Measurements from ENCODE around the gene GPI. TPM values are rescaled to one million over a fixed set of nuclear protein-coding genes. Genes with fewer than 3 reads are reported as not detected.

GPI gene
- total and polyA plus RNA-seq, 2 of the 13 experiments (the other 11 are each of a cell fraction or from before 2014, with no cell fraction given) = 147 to 167 TPM

DNA sequence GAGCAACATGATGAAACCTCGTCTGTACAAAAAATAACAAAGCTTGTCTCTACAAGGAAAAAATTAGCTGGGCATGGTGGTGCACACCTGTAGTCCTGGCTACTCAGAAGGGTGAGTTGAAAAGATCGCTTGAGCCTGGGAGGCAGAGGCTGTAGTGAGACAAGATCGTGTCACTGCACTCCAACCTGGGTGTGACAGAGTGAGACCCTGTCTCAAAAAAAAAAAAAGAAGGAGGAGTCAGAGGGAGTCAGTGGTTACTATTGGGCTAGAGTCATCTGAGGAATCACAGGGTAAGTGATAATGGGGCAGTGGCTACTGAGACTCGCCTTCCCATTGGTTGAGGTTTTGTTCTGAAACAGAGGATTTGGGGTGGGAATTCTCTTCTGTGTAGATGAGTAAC lies 1.9 kb upstream of the GPI start (continued):
- no peak for TF ChIP-seq RARA (CRISPR knock-in tag; IDR thresholded peaks at IDR 0.05)
- TF ChIP-seq, protein P1, sequence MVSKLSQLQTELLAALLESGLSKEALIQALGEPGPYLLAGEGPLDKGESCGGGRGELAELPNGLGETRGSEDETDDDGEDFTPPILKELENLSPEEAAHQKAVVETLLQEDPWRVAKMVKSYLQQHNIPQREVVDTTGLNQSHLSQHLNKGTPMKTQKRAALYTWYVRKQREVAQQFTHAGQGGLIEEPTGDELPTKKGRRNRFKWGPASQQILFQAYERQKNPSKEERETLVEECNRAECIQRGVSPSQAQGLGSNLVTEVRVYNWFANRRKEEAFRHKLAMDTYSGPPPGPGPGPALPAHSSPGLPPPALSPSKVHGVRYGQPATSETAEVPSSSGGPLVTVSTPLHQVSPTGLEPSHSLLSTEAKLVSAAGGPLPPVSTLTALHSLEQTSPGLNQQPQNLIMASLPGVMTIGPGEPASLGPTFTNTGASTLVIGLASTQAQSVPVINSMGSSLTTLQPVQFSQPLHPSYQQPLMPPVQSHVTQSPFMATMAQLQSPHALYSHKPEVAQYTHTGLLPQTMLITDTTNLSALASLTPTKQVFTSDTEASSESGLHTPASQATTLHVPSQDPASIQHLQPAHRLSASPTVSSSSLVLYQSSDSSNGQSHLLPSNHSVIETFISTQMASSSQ (IDR thresholded peaks at IDR 0.05; ENCODE audit: low read depth) = no peak
- TF ChIP-seq, protein P1 (CRISPR knock-in tag; IDR thresholded peaks at IDR 0.05; ENCODE audit: borderline replicate concordance) = 0 out of 2 replicates have a peak, but pooled peaks have one; percentile 30
- TF ChIP-seq TAF1 (CRISPR knock-in tag; IDR thresholded peaks at IDR 0.05) = peak; percentile 24; the same call in 1 of the 2 replicates
- TF ChIP-seq, protein P2, sequence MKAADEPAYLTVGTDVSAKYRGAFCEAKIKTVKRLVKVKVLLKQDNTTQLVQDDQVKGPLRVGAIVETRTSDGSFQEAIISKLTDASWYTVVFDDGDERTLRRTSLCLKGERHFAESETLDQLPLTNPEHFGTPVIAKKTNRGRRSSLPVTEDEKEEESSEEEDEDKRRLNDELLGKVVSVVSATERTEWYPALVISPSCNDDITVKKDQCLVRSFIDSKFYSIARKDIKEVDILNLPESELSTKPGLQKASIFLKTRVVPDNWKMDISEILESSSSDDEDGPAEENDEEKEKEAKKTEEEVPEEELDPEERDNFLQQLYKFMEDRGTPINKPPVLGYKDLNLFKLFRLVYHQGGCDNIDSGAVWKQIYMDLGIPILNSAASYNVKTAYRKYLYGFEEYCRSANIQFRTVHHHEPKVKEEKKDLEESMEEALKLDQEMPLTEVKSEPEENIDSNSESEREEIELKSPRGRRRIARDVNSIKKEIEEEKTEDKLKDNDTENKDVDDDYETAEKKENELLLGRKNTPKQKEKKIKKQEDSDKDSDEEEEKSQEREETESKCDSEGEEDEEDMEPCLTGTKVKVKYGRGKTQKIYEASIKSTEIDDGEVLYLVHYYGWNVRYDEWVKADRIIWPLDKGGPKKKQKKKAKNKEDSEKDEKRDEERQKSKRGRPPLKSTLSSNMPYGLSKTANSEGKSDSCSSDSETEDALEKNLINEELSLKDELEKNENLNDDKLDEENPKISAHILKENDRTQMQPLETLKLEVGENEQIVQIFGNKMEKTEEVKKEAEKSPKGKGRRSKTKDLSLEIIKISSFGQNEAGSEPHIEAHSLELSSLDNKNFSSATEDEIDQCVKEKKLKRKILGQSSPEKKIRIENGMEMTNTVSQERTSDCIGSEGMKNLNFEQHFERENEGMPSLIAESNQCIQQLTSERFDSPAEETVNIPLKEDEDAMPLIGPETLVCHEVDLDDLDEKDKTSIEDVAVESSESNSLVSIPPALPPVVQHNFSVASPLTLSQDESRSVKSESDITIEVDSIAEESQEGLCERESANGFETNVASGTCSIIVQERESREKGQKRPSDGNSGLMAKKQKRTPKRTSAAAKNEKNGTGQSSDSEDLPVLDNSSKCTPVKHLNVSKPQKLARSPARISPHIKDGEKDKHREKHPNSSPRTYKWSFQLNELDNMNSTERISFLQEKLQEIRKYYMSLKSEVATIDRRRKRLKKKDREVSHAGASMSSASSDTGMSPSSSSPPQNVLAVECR (CRISPR knock-in tag; IDR thresholded peaks at IDR 0.05; ENCODE audit: borderline replicate concordance) = 0 out of 2 replicates have a peak, but pooled peaks have one; percentile 5
- TF ChIP-seq HOXA3 (CRISPR knock-in tag; IDR thresholded peaks at IDR 0.05) = no peak
- TF ChIP-seq ZNF652 (CRISPR knock-in tag; IDR thresholded peaks at IDR 0.05; ENCODE audit: borderline replicate concordance, low read depth) = no peak
- TF ChIP-seq, protein P3, sequence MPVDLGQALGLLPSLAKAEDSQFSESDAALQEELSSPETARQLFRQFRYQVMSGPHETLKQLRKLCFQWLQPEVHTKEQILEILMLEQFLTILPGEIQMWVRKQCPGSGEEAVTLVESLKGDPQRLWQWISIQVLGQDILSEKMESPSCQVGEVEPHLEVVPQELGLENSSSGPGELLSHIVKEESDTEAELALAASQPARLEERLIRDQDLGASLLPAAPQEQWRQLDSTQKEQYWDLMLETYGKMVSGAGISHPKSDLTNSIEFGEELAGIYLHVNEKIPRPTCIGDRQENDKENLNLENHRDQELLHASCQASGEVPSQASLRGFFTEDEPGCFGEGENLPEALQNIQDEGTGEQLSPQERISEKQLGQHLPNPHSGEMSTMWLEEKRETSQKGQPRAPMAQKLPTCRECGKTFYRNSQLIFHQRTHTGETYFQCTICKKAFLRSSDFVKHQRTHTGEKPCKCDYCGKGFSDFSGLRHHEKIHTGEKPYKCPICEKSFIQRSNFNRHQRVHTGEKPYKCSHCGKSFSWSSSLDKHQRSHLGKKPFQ (CRISPR knock-in tag; IDR thresholded peaks at IDR 0.05; ENCODE audit: insufficient replicate concordance) = no peak
- no peak for TF ChIP-seq NKX3-1 (CRISPR knock-in tag; IDR thresholded peaks at IDR 0.05)
- 0 out of 2 replicates have a peak, but pooled peaks have one; percentile 43 for TF ChIP-seq ZSCAN29 (CRISPR knock-in tag; conservative IDR thresholded peaks at IDR 0.05)
- 0 out of 2 replicates have a peak, but pooled peaks have one; percentile 59 for TF ChIP-seq ZNF605 (CRISPR knock-in tag; IDR thresholded peaks at IDR 0.05)
- peak; percentile 69 for TF ChIP-seq SAP130 (CRISPR knock-in tag; IDR thresholded peaks at IDR 0.05; ENCODE audit: low read depth)
- no peak for TF ChIP-seq PCBP1 (IDR thresholded peaks at IDR 0.05; ENCODE audit: borderline replicate concordance, low read depth, low read length)
- no peak for TF ChIP-seq YY1 (IDR thresholded peaks at IDR 0.05; ENCODE audit: insufficient read depth, insufficient replicate concordance, low read depth, low read length)
- TF ChIP-seq MEF2D (CRISPR knock-in tag; IDR thresholded peaks at IDR 0.05) = 0 out of 2 replicates have a peak, but pooled peaks have one; percentile 24
- TF ChIP-seq, protein P4, sequence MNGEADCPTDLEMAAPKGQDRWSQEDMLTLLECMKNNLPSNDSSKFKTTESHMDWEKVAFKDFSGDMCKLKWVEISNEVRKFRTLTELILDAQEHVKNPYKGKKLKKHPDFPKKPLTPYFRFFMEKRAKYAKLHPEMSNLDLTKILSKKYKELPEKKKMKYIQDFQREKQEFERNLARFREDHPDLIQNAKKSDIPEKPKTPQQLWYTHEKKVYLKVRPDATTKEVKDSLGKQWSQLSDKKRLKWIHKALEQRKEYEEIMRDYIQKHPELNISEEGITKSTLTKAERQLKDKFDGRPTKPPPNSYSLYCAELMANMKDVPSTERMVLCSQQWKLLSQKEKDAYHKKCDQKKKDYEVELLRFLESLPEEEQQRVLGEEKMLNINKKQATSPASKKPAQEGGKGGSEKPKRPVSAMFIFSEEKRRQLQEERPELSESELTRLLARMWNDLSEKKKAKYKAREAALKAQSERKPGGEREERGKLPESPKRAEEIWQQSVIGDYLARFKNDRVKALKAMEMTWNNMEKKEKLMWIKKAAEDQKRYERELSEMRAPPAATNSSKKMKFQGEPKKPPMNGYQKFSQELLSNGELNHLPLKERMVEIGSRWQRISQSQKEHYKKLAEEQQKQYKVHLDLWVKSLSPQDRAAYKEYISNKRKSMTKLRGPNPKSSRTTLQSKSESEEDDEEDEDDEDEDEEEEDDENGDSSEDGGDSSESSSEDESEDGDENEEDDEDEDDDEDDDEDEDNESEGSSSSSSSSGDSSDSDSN (CRISPR knock-in tag; IDR thresholded peaks at IDR 0.05) = no peak
- no peak for TF ChIP-seq PCBP2 (optimal IDR thresholded peaks at IDR 0.05; ENCODE audit: low read depth, low read length, poor library complexity, severe bottlenecking)
